Jurkat, Clone E6-1 (cell line): ENCODE results near the gene PTBP3.
A peak's percentile ranks its signal among the peaks of the same experiment; 100 is the strongest.

ENCODE experiments used
- DNase-seq: peaks from one replicate; pipeline ENCODE4 v3.0.0-alpha.2; 2011; ENCODE audit warnings: low read depth, low spot score
- H3K4me3 ChIP-seq: 2 replicates; pipeline ENCODE4 v1.5.1; 2011; ENCODE audit warnings: mild to moderate bottlenecking, low read length, control low read depth, moderate library complexity

The PTBP3 gene

DNA sequence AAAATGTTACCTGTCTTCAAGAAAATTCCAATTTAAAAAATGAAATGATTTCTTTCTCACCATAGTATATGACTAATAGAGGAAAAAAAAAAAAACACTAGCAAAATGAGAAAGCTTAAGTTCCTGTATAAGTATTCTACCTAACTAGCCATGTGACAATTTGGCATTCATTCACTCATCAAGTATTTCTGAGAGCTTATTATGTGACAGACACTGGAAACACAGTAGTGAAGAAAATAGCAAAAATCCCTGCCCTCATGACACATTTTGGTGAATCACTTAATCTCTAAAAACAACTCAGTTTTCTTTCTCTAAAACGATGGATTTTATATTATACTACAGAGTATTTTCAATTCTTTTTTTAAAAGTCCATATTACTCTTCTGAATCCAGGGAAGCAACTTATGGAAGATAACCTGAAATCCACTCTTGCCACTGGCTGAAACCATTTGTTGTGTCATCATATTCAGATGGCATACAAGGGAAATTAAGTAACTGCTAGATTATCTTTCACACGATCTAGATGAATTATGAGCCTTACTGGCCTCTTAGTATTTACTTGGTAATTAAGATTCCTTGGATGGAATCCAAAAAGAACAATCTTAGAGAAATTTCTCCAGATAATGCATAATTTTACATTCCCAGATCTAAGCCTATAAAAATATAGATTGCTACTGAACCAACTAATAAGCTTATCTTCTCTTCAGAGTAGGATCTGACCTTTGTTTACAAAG lies 5.5 kb downstream of the PTBP3 start:
- no peak for DNase-seq
- H3K4me3 ChIP-seq: no peak overlapping the region

DNA sequence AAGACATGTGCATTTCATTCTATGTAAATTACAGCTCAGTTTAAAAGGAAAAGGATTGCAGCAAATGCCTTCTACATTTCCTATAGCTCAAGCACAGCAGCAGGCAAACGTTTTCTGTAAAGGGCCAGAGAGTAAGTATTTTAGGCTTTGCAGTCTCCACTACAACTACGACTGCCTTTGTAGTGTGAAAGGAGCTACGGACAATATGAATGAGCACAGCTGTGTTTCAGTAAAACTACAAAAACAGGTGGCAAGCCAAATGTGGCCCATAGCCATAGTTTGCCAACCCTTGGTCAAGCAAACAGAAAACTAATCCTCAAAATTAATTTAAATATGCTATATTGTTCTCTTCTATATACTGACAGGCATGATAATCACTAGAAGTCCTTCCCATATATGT lies 7.2 kb downstream of the PTBP3 start:
- no peak for DNase-seq
- H3K4me3 ChIP-seq: no peak overlapping the region

DNA sequence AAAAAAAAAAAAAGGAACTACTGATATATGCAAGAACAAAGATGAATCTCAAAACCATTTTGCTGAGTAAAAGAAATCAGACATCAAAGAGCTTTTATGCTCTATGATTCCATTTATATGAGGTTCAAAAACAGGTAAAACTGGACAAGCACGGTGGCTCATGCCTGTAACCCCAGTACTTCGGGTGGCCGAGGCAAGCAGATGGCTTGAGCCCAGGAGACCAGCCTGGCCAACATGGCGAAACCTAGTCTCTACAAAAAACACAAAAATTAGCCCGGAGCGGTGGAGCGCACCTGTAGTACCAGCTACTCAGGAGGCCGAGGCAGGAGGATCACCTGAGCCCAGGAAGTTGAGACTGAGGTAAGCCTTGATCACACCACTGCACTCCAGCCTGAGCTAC lies 7.8 kb downstream of the PTBP3 start:
- DNase-seq: no peak

DNA sequence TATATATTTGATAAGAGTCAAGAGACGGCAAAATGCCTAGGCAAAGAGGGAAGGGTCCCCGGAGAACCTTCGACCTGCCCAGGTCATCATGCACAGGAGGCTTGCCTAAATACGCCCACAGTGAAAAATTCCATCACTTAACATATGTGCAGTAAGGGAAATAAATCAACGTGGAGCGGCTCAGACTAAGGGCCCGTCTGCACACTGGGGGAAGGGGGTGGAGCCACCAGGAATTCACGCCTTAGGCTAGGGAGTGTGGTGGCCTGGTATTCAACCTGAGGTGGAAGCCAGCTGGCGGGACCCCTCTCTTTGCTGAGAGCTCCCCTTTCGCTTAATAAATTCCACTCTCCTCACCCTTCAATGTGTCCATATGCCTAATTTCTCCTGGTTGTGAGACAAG lies 8.3 kb downstream of the PTBP3 start:
- no peak for DNase-seq
- H3K4me3 ChIP-seq: no peak overlapping the region

More for the DNA sequence above, 7.8 kb downstream of the PTBP3 start:
- H3K4me3 ChIP-seq: no peak overlapping the region

DNA sequence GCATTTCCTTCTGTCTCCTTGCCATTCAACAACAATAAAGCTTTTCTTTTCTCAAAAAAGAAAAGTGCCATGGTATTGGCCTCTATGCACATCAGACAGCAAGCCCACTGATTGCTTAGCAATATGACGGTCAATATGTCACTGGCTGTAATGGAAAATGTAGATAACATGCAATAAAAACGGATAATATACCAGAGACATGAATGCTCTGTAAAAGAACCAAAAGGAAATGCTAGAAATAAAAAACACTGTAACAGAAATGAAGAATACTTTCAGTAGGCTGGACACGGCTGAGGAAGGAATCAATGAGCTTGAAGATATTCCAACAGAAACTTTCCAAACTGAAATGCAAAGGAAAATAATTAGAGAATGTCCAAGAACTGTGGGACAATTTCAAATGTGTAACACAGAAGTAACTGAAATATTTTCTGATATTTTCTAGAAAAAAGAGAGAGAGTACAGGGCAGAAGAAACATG lies 10.0 kb downstream of the PTBP3 start:
- H3K4me3 ChIP-seq: no peak overlapping the region
- no peak for DNase-seq

DNA sequence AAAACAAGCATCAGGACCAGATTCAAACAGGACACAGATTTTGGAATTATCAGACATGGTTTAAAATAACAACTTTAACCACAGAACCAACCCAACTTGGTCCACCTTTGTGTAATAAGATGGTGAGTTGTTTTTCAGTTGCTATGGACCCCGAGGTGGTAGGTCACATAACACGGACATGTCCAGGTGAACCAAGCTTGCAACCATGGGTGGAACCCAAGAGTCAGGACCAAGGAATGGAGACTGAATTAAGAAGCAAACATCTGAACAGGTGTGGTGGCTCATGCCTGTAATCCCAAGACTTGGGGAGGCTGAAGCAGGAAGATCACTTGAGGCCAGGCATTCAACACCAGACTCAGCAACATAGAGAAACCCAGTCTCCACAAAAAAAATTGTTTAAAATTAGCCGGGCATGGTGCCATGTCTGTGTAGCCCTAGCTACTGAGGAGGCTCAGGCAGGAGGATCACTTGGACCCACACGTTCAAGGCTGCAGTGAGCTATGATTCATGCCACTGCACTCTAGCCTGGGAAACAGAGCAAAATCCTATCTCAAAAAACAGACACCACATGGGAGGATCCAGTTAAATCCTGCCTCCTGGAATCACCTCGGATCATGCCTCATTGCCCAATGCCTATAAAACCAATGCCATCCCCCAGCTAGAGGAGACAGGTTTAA lies 10.6 kb downstream of the PTBP3 start:
- no peak for DNase-seq
- H3K4me3 ChIP-seq: no peak overlapping the region

DNA sequence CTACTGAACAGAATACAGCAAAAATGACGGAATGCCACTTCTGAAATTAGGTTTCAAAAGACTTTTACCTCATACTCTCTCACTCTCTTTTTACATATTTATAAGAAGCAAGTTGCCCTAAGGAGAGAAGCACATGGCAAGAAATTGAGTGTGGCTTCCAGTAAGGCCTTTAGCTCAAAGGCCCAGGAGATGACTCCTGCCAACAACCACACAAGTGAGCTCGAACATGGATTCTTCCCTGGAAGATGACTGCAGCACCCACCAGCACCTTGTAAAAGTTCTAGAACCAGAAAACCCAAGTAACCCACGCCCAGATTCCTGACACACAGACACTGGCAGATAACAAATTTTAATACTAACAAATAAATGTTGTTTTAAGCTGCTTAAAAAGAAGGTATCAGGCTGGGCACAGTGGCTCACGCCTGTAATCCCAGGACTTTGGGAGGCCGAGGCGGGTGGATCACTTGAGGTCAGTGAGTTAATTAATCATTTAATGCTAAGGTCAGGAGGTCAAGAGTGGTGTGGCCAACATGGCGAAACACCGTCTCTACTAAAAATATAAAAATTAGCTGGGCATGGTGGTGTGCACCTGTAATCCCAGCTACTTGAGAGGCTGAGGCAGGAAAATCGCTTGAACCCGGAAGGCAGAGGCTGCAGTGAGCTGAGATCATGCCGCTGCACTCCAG lies 17.0 kb downstream of the PTBP3 start:
- H3K4me3 ChIP-seq: no peak overlapping the region
- DNase-seq: no peak

DNA sequence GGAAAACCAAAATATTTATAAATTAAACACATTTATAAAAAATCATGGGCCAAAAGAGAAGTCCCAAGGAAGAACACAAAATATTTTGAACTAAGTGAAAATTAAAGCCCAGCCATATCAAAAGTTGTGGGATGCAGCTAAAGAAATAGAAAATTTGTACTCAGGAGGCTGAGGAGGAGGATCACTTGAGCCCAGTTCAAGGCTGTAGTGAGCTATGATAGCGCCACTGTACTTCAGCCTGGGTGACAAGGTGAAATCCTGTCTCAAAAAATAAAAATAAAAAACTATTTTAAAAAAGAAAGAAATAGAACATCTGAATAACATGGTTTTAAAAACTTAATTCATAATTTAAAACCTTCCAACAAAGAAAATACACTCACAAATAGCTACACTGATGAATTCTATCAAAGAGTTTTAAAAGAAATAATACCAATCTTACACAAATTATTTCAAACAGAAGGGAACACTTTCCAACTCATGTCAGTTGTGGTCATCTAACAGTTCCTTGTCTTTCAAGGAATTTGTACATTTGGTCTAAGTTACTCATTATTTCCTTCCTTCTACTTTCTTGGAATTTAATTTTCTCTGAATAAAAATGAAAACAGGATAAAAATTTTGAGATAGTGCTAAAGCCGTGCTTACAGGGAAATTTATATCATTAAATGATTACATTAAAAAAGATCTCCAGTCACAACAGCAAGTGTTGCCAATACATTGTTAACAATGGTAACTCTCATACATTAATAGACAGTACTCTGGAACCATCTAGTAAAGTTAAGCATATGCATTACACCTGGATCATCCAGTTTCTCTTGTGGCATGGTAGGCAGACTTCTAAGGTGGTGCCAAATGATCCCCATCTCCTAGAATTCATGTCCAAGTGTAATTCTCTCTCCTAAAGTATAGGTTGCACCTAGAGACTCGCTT lies 17.8 kb downstream of the PTBP3 start:
- no peak for DNase-seq
- no peak overlapping the region for H3K4me3 ChIP-seq

DNA sequence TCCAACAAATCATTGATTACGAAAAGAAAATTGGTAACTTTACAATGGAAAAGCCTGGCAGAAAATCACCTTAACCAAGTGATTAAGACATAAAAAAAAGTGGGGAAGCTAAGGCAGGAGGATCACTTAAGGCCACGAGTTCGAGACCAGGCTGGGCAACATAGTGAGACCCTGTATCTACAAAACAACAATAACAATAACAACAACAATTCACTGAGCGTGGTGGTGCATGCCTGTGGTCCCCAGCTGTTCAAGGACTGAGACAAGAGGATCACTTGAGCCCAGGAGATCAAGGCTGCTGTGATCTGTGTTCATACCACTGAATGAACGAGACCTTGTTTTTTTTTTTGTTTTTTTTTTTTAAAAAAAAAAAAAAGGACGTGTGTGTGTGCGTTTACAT lies 21.3 kb downstream of the PTBP3 start:
- H3K4me3 ChIP-seq: no peak overlapping the region
- DNase-seq: no peak

DNA sequence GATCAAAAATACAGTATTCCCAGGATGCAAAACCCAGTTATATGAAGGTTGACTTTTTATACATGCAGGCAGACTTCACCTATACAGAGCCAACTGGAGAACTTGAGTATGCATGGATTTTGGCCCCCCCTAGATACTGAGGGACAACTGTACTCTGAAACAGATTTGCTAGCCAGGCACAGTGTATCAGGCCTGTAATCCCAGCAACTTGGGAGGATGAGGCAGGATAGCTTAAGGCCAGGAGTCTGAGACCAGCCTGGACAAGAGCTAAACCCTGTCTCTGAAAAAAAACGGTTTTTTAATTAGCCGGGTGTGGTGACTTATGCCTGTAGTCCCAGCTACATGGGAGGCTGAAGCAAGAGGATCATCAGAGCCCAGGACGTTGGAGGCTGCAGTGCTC lies 21.9 kb downstream of the PTBP3 start:
- no peak for DNase-seq
- no peak overlapping the region for H3K4me3 ChIP-seq

DNA sequence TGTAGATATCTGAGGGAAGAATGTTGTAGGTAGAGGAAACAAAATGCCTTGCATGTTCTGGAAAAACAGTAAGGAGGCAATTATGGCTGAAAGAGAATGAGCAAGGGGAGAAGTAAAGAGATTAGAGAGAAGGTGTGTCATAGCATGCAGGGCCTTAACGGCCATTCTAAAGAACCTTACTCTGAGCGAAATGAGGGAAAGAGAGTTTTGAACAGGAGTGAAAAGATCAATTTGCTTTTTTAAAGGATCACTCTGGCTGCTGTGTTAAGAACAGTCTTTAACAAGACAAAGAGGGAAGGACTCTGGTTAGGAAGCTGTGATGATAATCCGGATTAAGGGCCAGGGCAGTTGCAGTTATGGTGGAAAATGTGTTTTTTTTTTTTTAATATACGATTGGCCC lies 22.6 kb downstream of the PTBP3 start:
- H3K4me3 ChIP-seq: no peak overlapping the region
- DNase-seq: no peak

DNA sequence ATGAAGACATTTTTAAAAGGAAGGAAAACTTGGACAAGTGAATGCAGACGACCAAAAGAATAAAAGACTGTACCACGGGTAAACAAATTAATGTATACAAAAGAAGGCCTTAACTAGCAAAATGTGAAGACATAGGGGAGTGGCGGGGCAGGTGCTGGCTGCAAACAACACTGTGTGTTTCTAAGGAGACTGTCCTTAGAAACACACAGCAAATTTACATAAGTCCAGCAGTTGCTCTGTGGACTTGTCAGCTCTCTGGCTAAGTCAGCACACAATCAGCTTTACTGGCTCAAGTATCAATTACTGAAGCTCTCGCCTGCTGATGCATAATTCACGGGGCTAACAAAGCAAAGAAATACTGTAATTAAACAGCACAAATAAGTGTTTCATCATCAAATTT lies 24.8 kb downstream of the PTBP3 start:
- no peak for DNase-seq
- H3K4me3 ChIP-seq: no peak overlapping the region

DNA sequence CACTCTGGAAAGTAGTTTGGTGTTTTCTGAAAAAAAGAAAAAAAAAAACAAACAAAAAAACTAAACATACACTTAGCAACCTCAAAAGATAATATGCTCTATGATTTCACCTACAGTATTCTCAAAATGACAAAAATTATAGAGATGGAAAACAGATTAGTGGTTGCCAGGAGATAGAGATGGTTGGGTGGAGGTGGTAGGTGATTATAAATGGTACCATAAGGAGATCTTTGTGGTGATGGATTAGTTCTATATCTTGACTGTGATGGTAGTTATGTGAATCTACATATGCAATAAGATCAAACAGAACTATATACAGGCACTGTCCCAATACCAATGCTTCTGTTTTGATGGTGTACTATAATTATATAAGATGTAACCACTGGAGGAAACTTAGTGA lies 32.0 kb downstream of the PTBP3 start:
- DNase-seq: peak; percentile 30
- no peak overlapping the region for H3K4me3 ChIP-seq

DNA sequence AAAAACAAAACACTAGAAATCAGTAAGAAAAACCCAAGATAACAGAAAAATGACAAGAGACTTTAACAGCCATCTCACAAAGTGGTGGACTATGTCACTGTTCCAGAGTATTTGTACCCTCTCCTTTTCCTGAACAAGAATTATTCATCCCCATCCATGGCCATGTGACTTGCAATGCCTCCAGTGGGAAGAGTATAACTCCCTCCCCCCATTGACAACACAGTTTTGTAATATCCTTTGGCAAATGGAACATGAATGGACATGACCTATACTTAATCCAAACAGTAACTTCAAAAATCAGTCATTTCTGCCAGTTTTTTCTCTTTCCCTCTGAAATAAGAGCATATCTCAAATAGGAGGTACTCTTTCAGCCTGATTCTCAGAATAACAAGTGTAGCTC lies 33.9 kb downstream of the PTBP3 start:
- DNase-seq: no peak
- no peak overlapping the region for H3K4me3 ChIP-seq

DNA sequence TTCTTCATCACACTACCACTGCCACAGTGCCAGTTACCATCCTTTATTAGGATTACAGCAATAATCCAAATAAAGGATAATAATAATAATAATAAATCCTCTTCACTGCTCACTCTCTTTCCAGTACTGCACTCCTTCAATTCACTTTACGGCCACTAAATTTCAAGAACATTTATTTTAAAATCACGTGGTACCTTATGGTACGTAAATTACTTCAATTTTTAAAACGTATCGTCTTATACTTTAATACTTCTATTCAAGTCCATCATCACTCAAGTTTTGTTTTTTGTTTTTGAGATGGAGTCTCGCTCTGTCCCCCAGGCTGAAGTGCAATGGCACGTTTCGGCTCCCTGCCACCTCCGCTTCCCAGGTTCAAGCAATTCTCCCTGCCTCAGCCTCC lies 36.5 kb downstream of the PTBP3 start:
- DNase-seq: no peak
- no peak overlapping the region for H3K4me3 ChIP-seq

DNA sequence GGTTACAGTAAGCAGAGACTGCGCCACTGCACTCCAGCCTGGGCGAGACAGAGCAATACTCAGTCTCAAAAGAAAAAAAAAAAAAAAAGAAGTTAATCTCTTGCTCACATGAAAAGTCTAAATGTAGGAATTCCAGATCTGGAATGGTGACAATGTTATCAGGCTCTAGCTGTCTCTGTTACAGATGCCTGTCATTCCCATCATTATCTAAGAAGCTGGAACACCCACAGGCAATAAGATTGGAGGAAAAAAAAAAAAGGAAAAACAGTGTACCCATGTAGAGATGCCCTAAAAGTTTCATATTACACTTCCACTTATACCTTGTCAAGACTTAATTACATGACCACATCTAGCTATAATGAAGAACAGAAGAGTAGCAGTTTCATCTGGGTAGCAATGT lies 38.2 kb downstream of the PTBP3 start:
- no peak overlapping the region for H3K4me3 ChIP-seq
- no peak for DNase-seq

DNA sequence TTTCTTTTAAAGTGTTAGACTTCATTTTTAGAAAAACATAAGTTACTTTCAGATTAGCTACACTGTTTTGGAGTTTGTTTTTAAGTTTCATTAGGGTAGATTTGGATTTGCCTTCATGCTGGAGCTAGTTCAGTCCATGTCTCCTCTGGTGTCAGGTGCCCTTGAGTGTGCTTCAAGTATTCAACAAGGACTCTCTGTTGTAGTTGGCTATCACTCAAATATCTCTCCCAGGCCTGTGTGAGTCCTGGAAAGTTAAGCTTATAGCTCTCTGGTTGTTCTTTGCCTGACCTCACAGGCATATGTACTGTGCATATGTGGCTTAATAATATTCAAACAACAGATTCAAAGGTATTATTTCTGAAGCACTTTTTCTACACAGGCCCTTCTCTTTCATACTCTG lies 45.4 kb downstream of the PTBP3 start:
- no peak overlapping the region for H3K4me3 ChIP-seq
- DNase-seq: no peak

DNA sequence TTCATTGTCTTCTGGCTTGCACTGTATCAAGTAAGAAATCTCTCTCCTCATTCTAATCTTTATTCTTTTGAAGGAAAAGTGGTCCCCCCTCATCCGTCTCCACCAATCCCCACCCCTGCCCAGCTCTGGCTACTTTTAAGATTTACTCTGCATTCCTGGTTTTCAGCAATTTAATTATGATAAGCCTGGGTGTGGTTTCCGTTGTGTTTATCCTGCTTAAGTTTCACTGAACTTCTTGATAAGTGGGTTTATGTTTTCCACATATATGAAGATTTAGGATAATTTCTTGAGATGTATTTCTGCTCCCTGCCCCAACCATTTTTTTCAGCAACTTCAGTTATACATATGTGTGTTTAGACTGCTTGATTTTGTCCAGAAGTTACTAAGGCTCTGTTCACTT lies 46.5 kb downstream of the PTBP3 start:
- no peak for DNase-seq
- no peak overlapping the region for H3K4me3 ChIP-seq

DNA sequence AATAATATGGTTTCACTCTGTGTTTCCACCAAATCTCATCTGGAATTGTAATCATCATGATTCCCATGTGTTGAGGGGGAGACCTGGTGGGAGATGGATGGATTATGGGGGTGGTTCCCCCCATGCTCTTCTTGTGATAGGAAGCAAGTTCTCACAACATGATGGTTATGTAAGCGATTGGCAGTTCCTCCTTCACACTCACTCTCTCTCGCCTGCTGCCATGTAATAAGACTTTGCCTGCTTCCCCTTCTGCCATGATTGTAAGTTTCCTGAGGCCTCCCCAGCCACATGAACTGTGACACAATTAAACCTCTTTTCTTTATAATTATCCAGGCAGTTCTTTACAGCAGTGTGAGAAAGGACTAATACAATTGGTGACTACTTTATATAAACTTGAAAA lies 48.4 kb downstream of the PTBP3 start:
- H3K4me3 ChIP-seq: no peak overlapping the region
- DNase-seq: no peak
